HG03460 (cell line): ENCODE results near the gene HSD11B2.

Source experiments
- ATAC-seq: cut with Tn5 transposase; IDR thresholded peaks from one replicate; pipeline ENCODE4 v1.9.1; 2021; ENCODE audit not compliant: unreplicated experiment

The HSD11B2 gene

GRCh38 chr16:67430977-67431774 lies at the start of gene HSD11B2:
Gene HSD11B2 (plus strand): TSS chr16:67431121. CDS start chr16:67431249, 128 bp downstream.
- ATAC-seq: no peak

GRCh38 chr16:67383284-67383683 lies 47.6 kb upstream of the HSD11B2 start:
- ATAC-seq: no peak

GRCh38 chr16:67384778-67385510 lies 46.0 kb upstream of the HSD11B2 start:
- ATAC-seq: no peak

GRCh38 chr16:67386861-67387455 lies 44.0 kb upstream of the HSD11B2 start:
- ATAC-seq: no peak

GRCh38 chr16:67387479-67388079 lies 43.3 kb upstream of the HSD11B2 start:
- ATAC-seq: no peak

- no peak for ATAC-seq
Measured at GRCh38 chr16:67388191-67388590, 42.7 kb upstream of the HSD11B2 start.

GRCh38 chr16:67388591-67388990 lies 42.3 kb upstream of the HSD11B2 start:
- no peak for ATAC-seq

- ATAC-seq: no peak
Measured at GRCh38 chr16:67389911-67390815, 40.8 kb upstream of the HSD11B2 start.

GRCh38 chr16:67390816-67391423 lies 40.0 kb upstream of the HSD11B2 start:
- ATAC-seq: no peak

- ATAC-seq: no peak
Measured at GRCh38 chr16:67391424-67392300, 39.3 kb upstream of the HSD11B2 start.

GRCh38 chr16:67392301-67393059 lies 38.4 kb upstream of the HSD11B2 start:
- no peak for ATAC-seq

- no peak for ATAC-seq
Measured at GRCh38 chr16:67393111-67393787, 37.7 kb upstream of the HSD11B2 start, which contains the start of gene TPPP3. Gene TPPP3 (minus strand): TSS chr16:67393498. CDS start chr16:67391111, 2,387 bp downstream.

GRCh38 chr16:67393788-67394154 lies 37.1 kb upstream of the HSD11B2 start:
- no peak for ATAC-seq

- no peak for ATAC-seq
Measured at GRCh38 chr16:67394155-67395104, 36.5 kb upstream of the HSD11B2 start.

- ATAC-seq: no peak
Measured at GRCh38 chr16:67395105-67395457, 35.8 kb upstream of the HSD11B2 start.

GRCh38 chr16:67395458-67396158 lies 35.3 kb upstream of the HSD11B2 start:
- no peak for ATAC-seq
